Raji (cell line): ENCODE data around the gene FBLN2.

Experiments
- POLR2A ChIP-seq: IDR thresholded peaks from 2 replicates; pipeline ENCODE4 v1.6.1; 2011; ENCODE audit warnings: low read depth, low read length, control low read depth; ENCODE audit not compliant: insufficient read depth

The FBLN2 gene

DNA sequence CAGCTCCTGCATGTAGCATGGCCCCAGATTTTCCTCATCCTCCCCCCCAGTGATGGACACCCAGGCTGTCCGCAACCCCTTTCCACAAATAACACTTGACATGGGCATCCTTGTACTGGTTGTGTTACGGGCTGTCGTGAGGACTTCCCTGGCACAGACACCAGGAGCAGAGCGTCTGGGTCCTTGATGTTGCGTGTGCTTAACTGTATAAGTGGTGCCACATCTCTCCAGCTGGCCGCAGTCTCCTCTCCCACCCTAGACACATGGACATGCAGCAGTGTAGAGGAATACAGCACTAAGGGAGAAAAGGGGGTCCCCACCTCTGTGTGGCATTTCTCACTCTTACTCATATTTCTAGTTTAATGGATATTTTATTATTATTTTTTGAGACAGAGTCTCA, 56.6 kb downstream of the FBLN2 start:
- no peak for TF ChIP-seq POLR2A

DNA sequence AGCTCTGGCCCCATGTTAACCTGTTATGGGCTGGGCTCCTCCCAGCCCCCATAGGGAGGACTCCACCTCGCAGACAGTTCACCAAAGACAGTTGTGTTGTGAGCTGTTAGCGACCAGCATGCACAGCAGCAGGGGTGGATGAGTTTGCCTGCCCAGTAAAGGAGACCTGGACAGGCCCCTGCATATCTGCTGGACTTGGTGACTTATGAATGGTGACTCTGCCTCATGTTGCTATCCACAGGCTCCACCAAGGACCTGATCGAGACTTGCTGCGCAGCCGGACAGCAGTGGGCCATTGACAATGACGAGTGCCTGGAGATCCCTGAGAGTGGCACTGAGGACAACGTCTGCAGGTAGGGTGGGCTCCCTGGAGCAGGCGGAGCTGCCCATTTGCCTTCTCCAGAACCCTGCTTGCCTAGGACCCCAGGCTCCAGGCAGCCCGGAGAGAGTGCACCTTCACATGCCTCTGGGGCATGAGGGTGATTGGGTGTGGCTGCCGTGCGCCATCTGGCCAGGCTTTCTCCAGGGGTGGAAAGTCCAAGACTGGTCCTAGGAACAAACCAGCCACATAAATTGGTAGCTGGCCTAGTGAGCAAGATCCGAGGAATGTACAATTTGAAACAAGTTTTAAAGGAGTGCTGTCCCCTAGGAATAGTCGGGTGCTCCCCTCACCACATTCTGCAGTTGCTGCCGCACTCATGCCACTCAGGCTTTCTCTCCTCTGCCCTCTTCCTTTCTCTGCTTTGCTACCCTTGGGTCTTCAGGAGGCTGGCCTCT, 59.1 kb downstream of the FBLN2 start:
- no peak for TF ChIP-seq POLR2A

DNA sequence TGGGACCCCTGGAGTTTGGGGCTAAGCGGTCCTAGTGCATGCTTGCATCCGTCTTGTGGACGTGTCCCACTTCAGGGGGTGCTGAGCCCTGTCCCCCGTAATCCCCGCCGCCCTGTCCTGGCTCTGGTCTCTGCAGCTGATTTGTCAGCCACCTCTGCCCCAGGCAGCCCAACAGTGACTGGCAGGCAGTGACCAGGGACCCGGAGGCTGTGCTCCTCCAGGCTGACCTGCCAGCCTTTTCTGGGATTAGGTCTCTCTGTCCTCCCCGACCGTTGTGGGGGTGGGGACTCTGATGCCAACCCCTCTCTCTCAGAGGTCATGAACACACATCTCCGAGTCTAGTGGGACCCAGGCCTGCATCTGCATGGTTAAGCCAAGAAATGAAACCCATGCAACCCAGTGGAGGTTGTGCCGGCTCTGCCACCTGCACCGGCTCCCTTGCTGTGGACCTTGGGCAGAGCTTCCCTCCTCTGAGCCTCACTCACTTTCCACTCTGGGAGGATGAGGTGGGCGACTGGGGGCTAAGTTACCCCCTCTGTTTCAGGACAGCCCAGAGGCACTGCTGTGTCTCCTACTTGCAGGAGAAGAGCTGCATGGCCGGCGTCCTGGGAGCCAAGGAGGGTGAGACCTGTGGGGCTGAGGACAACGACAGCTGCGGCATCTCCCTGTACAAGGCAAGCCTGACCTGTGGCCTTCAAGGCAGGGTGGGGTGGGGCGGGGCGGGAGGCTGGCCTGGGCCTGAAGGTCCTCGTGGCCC, 60.2 kb downstream of the FBLN2 start:
- no peak for TF ChIP-seq POLR2A

DNA sequence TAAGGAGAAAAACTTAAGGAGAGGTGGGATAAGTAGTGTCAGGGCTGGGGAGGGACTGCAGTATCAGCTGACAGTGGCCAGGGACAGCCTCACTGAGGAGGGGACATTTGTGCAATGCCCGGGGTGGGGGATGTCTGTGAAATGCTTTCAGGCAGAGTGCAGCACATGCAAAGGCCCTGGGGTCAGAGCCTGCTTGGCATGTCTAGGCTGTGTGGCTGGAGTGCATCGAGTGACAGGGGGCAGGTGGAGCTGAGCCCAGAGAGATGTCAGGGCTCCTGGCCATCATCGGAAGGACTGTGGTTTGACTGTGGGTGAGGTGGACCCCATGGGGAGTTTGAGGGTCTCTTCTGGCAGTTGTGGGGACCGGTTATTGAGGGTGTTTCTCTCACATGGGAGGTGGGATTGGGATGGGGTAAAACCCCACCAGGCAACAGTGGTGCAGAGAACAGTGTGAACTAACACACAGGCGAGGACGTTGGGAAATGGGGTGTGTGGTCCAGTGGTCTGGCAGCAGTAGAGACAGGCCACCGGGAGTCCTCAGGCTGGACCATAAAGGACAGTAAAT, 61.2 kb downstream of the FBLN2 start:
- TF ChIP-seq POLR2A = no peak

DNA sequence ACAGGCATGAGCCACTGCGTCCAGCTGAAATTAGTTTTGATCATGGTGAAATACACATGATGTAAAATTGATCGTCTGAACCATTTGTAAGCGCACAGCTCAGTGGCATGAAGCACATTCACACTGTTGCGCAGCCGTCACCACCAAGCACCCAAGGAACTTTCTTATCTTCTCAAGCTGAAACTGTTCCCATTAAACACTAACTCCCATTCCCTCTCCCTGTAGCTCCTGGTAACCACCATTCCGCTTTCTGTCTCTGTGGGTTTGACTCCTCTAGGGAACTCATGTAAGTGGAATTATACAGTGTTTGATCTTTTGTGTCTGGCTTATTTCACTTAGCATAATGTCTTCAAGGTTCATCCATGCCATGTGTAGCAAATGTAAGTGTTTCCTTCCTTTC, 62.3 kb downstream of the FBLN2 start:
- no peak for TF ChIP-seq POLR2A

DNA sequence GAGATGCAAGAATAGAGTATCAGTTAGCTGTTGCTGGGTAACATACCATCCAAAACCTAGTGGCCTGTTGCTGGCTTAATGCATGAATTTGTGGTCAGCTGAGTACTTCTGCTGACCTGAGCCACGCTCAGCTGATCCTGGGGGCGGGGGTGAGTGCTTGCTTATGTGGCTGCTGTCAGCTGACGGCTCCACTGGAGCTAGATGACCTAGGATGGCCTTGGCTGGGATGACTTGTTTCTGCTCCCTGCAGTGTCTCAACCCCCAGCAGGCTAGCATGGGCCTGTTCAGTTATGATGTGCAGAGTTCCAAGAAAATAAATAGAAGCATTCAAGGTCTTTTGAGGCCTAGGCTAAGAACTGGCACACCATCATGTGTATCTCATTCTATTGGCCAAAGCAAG, 63.9 kb downstream of the FBLN2 start:
- no peak for TF ChIP-seq POLR2A

DNA sequence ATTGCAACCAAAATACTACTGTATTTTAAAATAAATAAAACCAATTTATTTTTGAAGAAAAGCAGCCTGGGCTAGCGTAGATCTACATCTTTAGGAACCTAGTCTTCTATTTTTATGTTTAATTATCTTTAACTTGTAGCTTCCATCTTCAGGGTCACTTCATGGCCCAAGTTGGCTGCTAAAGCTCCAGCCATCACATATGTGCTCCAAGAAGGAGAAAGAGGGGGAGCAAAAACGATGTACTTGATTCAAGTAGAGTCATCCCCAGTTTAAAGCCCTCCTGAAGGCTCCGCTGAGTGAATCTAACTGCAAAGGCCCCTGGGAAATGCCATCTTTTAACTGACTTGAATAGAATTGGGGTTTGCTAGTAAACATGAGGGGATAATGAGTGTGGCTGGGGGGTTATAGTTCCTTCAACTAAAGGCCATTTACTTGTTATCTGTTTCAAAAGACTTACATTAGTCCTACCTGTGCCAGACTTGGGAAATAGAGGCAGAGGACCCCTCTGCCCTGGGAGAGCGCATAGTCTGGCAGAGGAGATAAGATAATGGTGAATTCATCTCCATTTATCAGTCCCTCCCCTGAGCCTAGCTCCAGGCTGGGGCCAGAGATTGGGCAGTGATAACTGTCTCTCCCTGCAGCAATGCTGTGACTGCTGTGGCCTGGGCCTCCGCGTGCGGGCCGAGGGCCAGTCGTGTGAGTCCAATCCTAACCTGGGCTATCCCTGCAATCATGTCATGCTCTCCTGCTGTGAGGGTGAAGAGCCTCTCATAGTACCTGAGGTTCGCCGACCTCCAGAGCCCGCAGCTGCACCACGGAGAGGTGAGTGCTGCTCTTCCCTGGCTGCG, 64.6 kb downstream of the FBLN2 start:
- no peak for TF ChIP-seq POLR2A

DNA sequence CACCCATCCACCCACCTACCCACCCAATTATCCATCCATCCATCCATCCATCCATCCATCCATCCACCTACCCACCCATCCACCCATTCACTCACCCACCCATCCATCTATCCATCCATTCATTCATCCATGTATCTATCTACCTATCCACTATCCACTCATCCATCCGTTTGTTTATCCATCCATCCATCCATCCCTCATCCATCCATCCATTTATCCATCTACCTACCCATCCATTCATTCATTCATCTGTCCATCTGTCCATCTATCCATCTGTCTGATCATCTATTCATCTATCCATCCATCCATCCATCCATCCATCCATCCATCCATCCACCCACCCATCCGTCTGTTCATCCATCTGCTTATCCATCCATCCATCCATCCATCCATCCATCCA, 65.7 kb downstream of the FBLN2 start:
- no peak for TF ChIP-seq POLR2A

DNA sequence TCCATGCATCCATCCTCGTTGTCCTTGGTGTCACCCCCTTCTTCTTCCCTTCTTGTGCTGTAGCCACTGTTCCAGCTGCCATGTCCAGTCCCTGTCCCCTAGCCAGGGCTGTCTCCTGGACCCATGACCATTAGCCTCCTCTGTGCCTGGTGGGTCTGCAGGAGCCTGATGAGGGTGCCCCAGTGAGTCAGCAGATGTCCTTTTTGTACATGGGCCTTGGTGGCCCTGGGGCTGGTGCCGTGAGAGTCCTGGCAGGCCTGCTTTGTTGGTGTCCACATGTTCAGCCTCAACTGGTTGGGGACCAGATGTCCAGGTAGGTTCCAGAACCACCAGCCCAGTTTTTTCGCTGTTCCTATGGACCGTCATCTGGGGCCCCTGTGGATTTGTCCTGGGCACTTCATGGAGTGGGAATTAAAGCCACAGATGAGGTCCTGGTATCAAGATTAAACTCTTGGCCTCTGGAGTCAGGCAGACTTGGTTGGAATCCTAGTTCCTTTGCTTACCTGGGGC, 66.1 kb downstream of the FBLN2 start:
- TF ChIP-seq POLR2A = no peak

DNA sequence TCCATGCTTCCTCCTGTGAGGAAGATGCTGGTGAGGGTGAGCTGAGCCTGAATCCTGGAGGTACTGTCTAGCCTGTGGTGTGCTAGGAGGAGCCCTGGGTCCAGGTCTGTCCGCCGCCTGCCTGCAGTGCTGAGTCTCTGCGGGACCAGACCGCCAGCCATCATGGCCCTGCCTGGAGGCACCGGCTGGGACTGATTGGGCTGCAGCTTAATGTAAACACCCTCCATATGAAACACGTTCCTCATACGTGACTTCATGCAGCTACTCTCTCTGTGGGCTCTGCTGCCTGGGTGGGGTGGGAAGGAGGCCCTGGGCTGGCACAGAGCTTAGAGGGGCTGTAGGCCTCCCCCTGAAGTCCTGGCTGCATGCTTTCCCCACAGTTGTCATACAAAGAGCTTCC, 67.4 kb downstream of the FBLN2 start:
- no peak for TF ChIP-seq POLR2A

DNA sequence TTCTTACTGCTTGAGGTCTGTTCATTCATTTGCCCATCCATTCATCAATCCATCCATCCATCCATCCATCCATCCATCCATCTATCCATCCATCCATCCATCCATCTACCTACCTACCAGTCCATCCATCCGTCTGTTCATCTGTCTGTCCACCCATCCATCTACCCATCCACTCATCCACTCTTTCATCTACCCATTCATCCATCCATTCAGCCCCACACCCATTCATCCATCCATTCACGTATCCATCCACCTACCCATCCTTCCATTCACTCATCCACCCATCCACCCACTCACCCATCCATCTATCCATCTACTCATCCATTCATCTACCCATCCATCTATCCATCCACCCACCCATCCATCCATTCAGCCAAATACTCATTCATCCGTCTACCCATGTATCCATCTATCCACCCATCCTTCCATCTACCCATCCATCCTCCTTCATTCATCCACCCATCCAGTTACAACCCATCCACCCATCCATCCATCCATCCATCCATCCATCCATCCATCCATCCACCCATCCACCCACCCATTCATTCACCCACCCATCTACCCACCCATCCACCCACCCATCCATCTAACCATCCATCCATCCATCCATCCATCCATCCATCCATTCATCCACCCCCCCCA, 68.3 kb downstream of the FBLN2 start:
- no peak for TF ChIP-seq POLR2A

DNA sequence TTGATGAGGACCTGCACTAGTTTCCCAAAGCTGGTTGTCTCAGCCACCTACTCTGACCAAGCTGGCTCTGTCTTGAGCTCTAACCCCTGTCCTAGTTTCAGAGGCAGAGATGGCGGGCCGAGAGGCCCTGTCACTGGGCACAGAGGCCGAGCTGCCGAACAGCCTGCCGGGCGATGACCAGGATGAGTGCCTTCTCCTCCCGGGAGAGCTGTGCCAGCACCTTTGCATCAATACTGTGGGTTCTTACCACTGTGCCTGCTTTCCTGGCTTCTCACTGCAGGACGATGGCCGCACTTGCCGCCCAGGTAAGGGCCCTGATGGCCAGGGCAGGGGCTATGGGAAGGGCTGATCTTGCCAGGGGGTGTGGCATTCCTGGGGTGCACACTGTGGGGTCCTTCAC, 69.1 kb downstream of the FBLN2 start:
- no peak for TF ChIP-seq POLR2A

DNA sequence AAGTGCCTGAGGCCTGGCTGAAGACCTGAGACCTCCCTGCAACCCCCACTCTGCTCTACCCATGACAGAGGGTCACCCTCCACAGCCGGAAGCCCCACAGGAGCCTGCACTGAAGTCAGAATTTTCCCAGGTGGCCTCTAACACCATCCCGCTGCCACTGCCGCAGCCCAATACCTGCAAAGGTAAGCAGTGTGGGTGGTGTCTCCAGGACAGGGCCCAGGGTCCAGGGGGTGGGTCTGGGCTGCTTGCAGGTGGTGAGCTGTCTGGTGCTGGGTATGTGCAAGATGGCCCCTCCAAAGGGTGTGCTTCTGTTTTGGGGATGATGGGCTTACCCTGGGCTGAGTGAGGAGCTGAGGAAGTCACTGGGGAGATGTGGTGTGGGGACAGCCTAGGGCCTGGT, 69.9 kb downstream of the FBLN2 start:
- TF ChIP-seq POLR2A = no peak

DNA sequence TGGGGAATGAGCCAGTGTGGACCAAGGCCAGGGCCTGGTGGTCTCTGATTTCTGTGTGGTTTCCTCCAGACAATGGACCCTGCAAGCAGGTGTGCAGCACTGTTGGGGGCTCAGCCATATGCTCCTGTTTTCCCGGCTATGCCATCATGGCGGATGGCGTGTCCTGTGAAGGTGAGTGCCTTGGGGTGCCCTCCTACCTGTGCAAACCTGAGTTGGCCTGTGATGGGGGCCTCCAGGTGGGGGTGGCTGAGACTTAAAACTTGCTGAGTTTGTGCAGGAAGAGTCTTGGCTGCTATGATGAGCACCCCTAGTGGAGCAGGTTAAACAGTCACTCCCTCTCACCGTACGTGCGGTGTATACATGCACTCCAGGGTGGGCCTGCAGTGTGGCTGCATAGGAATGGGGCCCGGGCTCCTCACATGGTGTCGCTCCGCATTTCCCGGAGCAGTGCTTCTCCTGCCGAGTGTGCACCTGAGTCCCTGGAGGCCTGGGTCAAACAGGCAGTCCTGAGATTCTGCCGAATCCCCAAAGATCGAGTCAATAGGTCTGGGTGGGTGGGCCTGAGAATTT, 70.8 kb downstream of the FBLN2 start:
- TF ChIP-seq POLR2A = no peak
